HepG2 (cell line): Measurements from ENCODE around the gene GYS1. TPM values are rescaled to one million over a fixed set of nuclear protein-coding genes. Genes with fewer than 3 reads are reported as not detected.

Experiments
- ATF2 ChIP-seq: sonication (generic); formaldehyde crosslinking; IDR thresholded peaks from 2 replicates; pipeline ENCODE4 v1.4.0; 2020; ENCODE audit warnings: missing genetic modification reagents
- BATF2 ChIP-seq: sonication (generic); formaldehyde crosslinking; IDR thresholded peaks from 2 replicates; pipeline ENCODE4 v1.8.0; 2022; ENCODE audit warnings: mild to moderate bottlenecking, missing genetic modification reagents, moderate library complexity
- GMEB1 ChIP-seq: sonication (generic); formaldehyde crosslinking; IDR thresholded peaks from 2 replicates; pipeline ENCODE4 v1.5.1; 2020; ENCODE audit warnings: missing genetic modification reagents, mild to moderate bottlenecking, borderline replicate concordance
- HDAC2 ChIP-seq: sonication (generic); formaldehyde crosslinking; IDR thresholded peaks from 2 replicates; pipeline ENCODE4 v1.4.0; 2020; ENCODE audit warnings: missing genetic modification reagents
- HNF1A ChIP-seq, 2 experiments: sonication (generic) in 1 of 2; formaldehyde crosslinking in 1 of 2; IDR thresholded peaks; 2 replicates each; pipeline versions ENCODE4 v1.4.0 to v1.6.1; 2016 to 2020; ENCODE audit warnings: borderline replicate concordance in 1 of 2, low read depth in 1 of 2, mild to moderate bottlenecking in 1 of 2, missing genetic modification reagents in 1 of 2
- MED1 ChIP-seq: sonication (generic); formaldehyde crosslinking; IDR thresholded peaks from 2 replicates; pipeline ENCODE4 v1.4.0; 2020; ENCODE audit warnings: missing genetic modification reagents
- MED13 ChIP-seq: sonication (generic); formaldehyde crosslinking; IDR thresholded peaks from 2 replicates; pipeline ENCODE4 v1.5.0; 2020; ENCODE audit warnings: missing genetic modification reagents
- NR2F1 ChIP-seq, 2 experiments: fragments of 450-650 bp in 1 of 2; formaldehyde crosslinking in 1 of 2; IDR thresholded peaks; 2 replicates each; pipeline versions ENCODE4 v1.5.0 to v1.6.1; 2016 to 2020; ENCODE audit warnings: mild to moderate bottlenecking in 1 of 2, missing compliant biosample characterization in 1 of 2, missing genetic modification reagents in 1 of 2, moderate library complexity in 1 of 2
- RNF2 ChIP-seq: fragments of 450-650 bp; conservative IDR thresholded peaks from 2 replicates; pipeline ENCODE4 v1.6.1; 2016; ENCODE audit warnings: low read depth
- SKIL ChIP-seq: sonication (generic); formaldehyde crosslinking; IDR thresholded peaks from 2 replicates; pipeline ENCODE4 v1.8.0; 2022; ENCODE audit warnings: missing genetic modification reagents, mild to moderate bottlenecking, moderate library complexity, borderline replicate concordance
- TBL1XR1 ChIP-seq: fragments of 150-350 bp; IDR thresholded peaks from 2 replicates; pipeline ENCODE4 v1.6.1; 2014; ENCODE audit warnings: borderline replicate concordance, low read length; ENCODE audit not compliant: partially characterized antibody
- TSC22D2 ChIP-seq: sonication (generic); formaldehyde crosslinking; IDR thresholded peaks from 2 replicates; pipeline ENCODE4 v1.5.1; 2020; ENCODE audit warnings: missing genetic modification reagents, mild to moderate bottlenecking, borderline replicate concordance
- ZNF333 ChIP-seq: sonication (generic); formaldehyde crosslinking; IDR thresholded peaks from 2 replicates; pipeline ENCODE4 v1.4.0; 2020; ENCODE audit warnings: mild to moderate bottlenecking, missing genetic modification reagents, borderline replicate concordance
- ZNF414 ChIP-seq: sonication (generic); formaldehyde crosslinking; IDR thresholded peaks from 2 replicates; pipeline ENCODE4 v1.5.0; 2020; ENCODE audit warnings: missing genetic modification reagents
- ZNF616 ChIP-seq: sonication (generic); formaldehyde crosslinking; IDR thresholded peaks from 2 replicates; pipeline ENCODE4 v1.5.0; 2020; ENCODE audit warnings: low read depth, mild to moderate bottlenecking, missing genetic modification reagents
- ZSCAN30 ChIP-seq: sonication (generic); formaldehyde crosslinking; IDR thresholded peaks from 2 replicates; pipeline ENCODE4 v1.5.0; 2020; ENCODE audit warnings: mild to moderate bottlenecking, missing genetic modification reagents
- polyA plus RNA-seq, 8 experiments: library from polyadenylated mRNA; depleted of rRNA in 3 of 8; stranded (reverse) in 7 of 8; unstranded in 1 of 8; fragments of >200 nt; fragmentation: Illumina TruSeq in 4 of 8; extraction: Trizol in 4 of 8; gene quantifications; 2 replicates each; pipeline versions ENCODE4 v1.2.1 to v1.2.3, GENCODE V29; 2011 to 2016; ENCODE audit warnings: low read depth in 4 of 8, missing spikeins in 1 of 8, mixed read lengths in 1 of 8; ENCODE audit not compliant: insufficient read depth in 1 of 8
- total RNA-seq, 5 experiments: library from RNA; depleted of rRNA; stranded (reverse); fragments of >200 nt; fragmentation: Illumina TruSeq; extraction: Trizol; gene quantifications; 2 replicates each; pipeline ENCODE4 v1.2.3, GENCODE V29; 2016; ENCODE audit warnings: low read depth in 1 of 5

The GYS1 gene
- total and polyA plus RNA-seq, 2 of the 13 experiments (the other 11 are each of a cell fraction or from before 2014, with no cell fraction given): 18.4 to 42.1 TPM

GRCh38 chr19:48961051-48961649 is 32.0 kb downstream of the GYS1 start (continued):
- TF ChIP-seq ZNF414 (CRISPR knock-in tag): no peak
- TF ChIP-seq HNF1A (IDR thresholded peaks at IDR 0.05; ENCODE audit: low read depth): 0 out of 2 replicates have a peak, but pooled peaks have one; percentile 26
- TF ChIP-seq HNF1A (CRISPR knock-in tag; IDR thresholded peaks at IDR 0.05; ENCODE audit: borderline replicate concordance): no peak
- TF ChIP-seq ZNF333 (CRISPR knock-in tag): 0 out of 2 replicates have a peak, but pooled peaks have one; percentile 25
- TF ChIP-seq MED1 (CRISPR knock-in tag): 0 out of 2 replicates have a peak, but pooled peaks have one; percentile 11
- TF ChIP-seq GMEB1: no peak
- TF ChIP-seq TSC22D2 (CRISPR knock-in tag): no peak
- TF ChIP-seq RNF2: no peak
- TF ChIP-seq MED13: peak; percentile 68; the same call in 1 of the 2 replicates
- 0 out of 2 replicates have a peak, but pooled peaks have one; percentile 39 for TF ChIP-seq ATF2 (CRISPR knock-in tag)
- peak; percentile 27 for TF ChIP-seq TBL1XR1
- TF ChIP-seq HDAC2 (CRISPR knock-in tag): peak; percentile 29; the same call in 1 of the 2 replicates
- TF ChIP-seq SKIL (CRISPR knock-in tag): peak; percentile 39; the same call in 1 of the 2 replicates
- peak; percentile 76 to 81; a peak in 3 of 4 replicates for TF ChIP-seq NR2F1 (CRISPR knock-in tag; IDR thresholded peaks at IDR 0.05)
- peak; percentile 70; the same call in 1 of the 2 replicates for TF ChIP-seq BATF2 (CRISPR knock-in tag)
- TF ChIP-seq ZNF616 (CRISPR knock-in tag): no peak
- TF ChIP-seq ZSCAN30 (CRISPR knock-in tag): no peak
